LNCAP (cell line): ENCODE results near the gene PCCA.

Source experiments
- TF ChIP-seq, protein P1 (sequence below): fragments of 450-650 bp; IDR thresholded peaks from 2 replicates; pipeline ENCODE4 v1.5.1; 2017; ENCODE audit warnings: mild to moderate bottlenecking

PCCA gene

DNA sequence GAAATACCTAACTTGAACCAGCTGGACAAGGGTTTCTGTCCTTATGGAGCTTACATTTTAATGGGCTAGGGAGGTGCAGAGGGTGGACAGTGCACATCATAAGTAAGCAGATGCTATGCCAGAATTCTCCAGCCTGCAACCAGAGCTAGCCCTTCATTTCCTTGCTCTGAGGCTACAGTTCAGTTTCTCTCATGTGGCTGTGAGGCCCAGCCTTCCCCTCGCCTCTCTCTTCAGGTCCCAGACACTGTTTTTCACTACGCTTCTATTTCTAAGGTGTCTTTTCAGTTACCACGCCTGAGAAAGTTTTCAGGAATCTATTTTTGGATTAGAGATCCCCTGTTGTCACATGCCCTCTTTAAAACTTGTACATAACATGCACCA, 141.9 kb downstream of the PCCA start:
- TF ChIP-seq, protein P1, sequence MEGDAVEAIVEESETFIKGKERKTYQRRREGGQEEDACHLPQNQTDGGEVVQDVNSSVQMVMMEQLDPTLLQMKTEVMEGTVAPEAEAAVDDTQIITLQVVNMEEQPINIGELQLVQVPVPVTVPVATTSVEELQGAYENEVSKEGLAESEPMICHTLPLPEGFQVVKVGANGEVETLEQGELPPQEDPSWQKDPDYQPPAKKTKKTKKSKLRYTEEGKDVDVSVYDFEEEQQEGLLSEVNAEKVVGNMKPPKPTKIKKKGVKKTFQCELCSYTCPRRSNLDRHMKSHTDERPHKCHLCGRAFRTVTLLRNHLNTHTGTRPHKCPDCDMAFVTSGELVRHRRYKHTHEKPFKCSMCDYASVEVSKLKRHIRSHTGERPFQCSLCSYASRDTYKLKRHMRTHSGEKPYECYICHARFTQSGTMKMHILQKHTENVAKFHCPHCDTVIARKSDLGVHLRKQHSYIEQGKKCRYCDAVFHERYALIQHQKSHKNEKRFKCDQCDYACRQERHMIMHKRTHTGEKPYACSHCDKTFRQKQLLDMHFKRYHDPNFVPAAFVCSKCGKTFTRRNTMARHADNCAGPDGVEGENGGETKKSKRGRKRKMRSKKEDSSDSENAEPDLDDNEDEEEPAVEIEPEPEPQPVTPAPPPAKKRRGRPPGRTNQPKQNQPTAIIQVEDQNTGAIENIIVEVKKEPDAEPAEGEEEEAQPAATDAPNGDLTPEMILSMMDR, result no peak

GRCh38 chr13:100231176-100231575, 142.3 kb downstream of the PCCA start:
- TF ChIP-seq, protein P1, result no peak

GRCh38 chr13:100234006-100234405, 145.1 kb downstream of the PCCA start:
- TF ChIP-seq, protein P1, result no peak

DNA sequence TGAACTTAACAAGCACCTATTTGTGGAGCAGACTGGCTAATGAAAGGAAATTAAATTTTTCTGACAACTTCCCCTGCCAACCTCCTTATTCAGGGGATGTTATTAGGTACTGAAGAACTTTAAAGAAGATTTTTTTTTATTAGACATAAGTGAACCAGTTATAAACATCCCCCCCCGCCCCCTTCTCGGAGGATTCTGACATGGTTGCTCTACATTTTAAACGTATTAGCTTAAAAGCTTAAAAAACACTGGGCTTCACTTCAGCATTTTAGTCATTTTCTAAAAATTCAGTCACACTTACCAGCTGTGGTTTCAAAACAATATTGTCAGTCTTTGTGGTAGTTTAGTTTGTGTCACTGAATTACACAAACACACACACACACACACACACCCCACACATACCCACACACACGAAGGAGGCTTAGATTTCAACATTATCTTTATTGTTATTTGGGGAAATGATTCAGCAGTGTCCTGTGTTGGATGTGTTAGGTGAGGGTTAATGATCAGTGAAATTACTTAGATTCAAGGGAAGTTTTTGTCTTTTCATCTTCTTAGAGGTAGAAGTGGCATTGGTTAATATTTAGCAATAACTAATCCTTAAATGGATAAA, 145.7 kb downstream of the PCCA start:
- TF ChIP-seq, protein P1, result no peak

- TF ChIP-seq, protein P1, result peak; percentile 58
Measured at GRCh38 chr13:100235311-100235901, 146.5 kb downstream of the PCCA start.

- TF ChIP-seq, protein P1, result no peak
Measured at GRCh38 chr13:100240109-100240779, 151.4 kb downstream of the PCCA start.

- TF ChIP-seq, protein P1, result no peak
Measured at GRCh38 chr13:100244431-100244830, 155.5 kb downstream of the PCCA start.
